Mammary epithelial cell (primary cell): ENCODE results near the gene TSACC.
"Not testable (repeated sequence)": the region's sequence is repeated elsewhere in the genome, so short reads cannot be mapped to it uniquely, and the experiment has no call there.

ENCODE experiments used
- CTCF ChIP-seq, 2 donors: IDR thresholded peaks in 1 of 2; conservative IDR thresholded peaks in 1 of 2; 2 replicates each; pipeline ENCODE4 v1.5.1; 2011 to 2012; ENCODE audit warnings: inconsistent platforms in 2 of 2, low read length in 2 of 2, mild to moderate bottlenecking in 2 of 2, control low read depth in 1 of 2, low read depth in 1 of 2; ENCODE audit not compliant: insufficient read depth in 1 of 2; ENCODE audit errors: extremely low read depth in 1 of 2
- EZH2 ChIP-seq: IDR thresholded peaks from 2 replicates; pipeline ENCODE4 v1.6.1; 2012; ENCODE audit warnings: low read length, inconsistent platforms, borderline replicate concordance

- not testable (repeated sequence) for TF ChIP-seq EZH2; CTCF (conservative IDR thresholded peaks at IDR 0.05 in 1 of 2, IDR thresholded peaks at IDR 0.05 in 1 of 2; ENCODE audit: extremely low read depth in 1 of 2, insufficient read depth in 1 of 2, low read depth in 1 of 2, low read length in 2 of 2)
Measured at GRCh38 chr1:156352481-156352880, 14.2 kb downstream of the TSACC start.
